ENCODE data around the gene OTUD1.

DNA sequence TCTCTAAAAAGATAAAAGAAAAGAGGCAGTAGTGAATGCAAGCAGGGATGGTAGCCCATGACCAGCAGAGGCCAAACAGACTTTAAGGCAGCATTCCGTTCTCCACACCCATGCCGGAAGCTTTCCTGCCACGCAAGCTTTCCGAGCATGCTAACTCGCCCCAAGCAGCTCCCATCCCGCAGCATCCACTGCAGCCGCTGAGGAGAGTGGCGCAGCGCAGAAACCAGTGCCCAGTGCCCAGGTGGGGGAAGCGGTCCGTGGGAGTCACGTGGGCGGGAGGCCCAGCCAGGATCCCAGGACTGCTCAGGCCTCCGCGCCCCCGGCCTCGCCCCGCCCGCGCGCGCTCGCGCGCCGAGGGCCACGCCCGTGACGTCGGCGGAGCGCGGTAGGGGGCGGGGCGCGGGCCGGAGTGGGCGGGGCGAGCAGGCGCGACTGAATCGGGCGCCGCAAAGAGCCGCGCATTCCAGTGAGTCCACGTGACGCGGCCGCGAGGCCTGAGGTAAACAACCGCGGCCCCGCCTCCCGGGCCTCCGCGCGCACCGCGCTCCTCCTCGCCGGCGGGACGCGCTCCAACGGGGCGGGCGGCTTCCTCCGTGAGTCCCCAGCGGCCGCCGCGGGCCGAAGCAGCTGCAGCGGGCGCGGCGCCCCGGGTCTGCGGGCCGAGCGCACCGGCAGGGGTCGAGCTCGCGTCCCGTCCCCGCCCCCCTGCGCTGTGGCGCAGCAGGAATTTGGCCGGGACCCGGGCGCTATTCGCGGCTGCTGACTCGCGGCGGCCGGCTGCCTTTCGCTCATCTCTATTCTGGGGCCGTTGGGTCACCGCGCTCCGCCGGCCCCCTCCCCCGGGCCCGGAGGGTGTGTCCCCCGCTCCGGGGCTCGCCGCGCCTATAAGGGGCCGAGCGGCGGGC, at the start of gene OTUD1:
- TF ChIP-seq EZH2 (IDR thresholded peaks at IDR 0.05; ENCODE audit: insufficient read depth, low read length): no peak
- TF ChIP-seq, protein P1, sequence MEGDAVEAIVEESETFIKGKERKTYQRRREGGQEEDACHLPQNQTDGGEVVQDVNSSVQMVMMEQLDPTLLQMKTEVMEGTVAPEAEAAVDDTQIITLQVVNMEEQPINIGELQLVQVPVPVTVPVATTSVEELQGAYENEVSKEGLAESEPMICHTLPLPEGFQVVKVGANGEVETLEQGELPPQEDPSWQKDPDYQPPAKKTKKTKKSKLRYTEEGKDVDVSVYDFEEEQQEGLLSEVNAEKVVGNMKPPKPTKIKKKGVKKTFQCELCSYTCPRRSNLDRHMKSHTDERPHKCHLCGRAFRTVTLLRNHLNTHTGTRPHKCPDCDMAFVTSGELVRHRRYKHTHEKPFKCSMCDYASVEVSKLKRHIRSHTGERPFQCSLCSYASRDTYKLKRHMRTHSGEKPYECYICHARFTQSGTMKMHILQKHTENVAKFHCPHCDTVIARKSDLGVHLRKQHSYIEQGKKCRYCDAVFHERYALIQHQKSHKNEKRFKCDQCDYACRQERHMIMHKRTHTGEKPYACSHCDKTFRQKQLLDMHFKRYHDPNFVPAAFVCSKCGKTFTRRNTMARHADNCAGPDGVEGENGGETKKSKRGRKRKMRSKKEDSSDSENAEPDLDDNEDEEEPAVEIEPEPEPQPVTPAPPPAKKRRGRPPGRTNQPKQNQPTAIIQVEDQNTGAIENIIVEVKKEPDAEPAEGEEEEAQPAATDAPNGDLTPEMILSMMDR (IDR thresholded peaks at IDR 0.05; ENCODE audit: insufficient read depth, low read depth, low read length): no peak
